Stimulated activated CD8-positive, alpha-beta memory T cell treated with anti-CD3 and anti-CD28 coated beads, Interleukin-12 subunit alpha, Interleukin-12 subunit beta, amount 100 ng/mL, for 24 hours (primary cell): ENCODE data around the gene LBHD2.

ENCODE experiments used
- DNase-seq: peaks from one replicate; pipeline ENCODE4 v3.0.0-alpha.2; 2020; ENCODE audit errors: extremely low read depth

The LBHD2 gene

DNA sequence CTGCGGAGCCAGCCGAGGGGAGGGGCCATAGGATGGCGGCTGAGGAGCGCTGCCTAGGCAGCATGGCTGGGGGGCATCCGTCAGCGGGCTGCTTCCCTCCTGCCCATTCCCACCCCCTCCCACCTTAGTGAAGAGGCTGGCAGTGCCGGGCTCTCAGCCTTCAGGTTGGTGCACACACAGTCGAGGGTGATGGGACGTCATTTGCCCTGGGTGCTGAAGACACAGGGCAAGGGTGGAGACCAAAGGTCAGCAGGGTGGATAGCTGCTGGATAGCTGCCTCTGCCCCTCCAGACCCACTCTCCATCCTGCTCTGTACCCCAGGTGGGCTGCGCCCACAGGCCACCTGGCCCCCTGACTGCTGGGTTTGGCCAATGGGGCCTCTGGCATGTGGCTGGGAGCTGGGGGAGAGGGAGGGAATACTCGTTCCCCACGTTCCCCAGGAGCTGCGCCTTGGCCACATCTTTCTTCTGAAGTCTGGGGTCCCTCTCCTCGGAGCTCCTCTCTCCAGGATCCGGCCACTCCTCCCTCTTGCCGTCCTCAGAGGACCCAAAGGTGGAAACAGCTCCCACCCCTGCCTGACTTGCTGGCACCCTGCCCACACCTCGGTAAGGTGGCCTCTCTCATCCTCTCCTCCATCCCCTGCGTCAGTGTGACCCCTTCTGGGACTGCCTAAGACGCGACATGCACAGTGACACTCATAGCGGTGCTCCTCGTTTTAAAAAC lies 15.5 kb upstream of the LBHD2 start:
- no peak for DNase-seq

GRCh38 chr14:103070263-103070885 lies 13.6 kb upstream of the LBHD2 start:
- no peak for DNase-seq

DNA sequence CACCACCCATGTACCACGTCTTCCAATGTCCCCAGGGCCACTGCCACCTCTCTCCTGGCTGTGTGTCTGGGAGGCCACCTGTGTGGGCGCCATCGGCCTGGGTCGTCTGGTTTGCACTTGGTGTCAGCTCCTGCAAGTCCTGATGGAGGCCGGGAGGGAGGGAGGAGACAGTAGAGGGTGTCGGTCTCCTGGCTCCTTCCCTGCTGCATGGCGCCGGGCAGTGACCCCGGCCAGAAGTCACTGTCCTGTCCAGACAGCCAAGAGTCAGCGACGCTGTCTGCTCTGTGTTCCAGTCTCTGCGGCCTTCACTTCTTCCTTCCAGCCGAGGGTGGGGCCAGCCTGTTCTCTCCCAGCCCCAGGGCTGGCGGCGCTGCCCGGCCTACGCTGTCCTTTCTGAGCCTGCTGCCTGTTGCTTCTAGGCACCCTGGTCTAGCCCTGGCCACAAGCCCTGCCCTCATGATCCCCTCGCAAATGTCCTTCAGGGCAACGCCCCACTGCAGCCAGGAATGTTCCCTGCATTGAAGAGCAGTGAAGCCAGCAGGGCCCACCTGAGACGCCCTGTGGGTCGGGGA lies 13.0 kb upstream of the LBHD2 start:
- no peak for DNase-seq

GRCh38 chr14:103071544-103072251 lies 12.3 kb upstream of the LBHD2 start:
- DNase-seq: no peak

- DNase-seq: no peak
Measured at GRCh38 chr14:103072595-103073366, 11.2 kb upstream of the LBHD2 start.

GRCh38 chr14:103073367-103073875 lies 10.6 kb upstream of the LBHD2 start:
- DNase-seq: no peak

- no peak for DNase-seq
Measured at GRCh38 chr14:103073876-103074728, 9.9 kb upstream of the LBHD2 start.

DNA sequence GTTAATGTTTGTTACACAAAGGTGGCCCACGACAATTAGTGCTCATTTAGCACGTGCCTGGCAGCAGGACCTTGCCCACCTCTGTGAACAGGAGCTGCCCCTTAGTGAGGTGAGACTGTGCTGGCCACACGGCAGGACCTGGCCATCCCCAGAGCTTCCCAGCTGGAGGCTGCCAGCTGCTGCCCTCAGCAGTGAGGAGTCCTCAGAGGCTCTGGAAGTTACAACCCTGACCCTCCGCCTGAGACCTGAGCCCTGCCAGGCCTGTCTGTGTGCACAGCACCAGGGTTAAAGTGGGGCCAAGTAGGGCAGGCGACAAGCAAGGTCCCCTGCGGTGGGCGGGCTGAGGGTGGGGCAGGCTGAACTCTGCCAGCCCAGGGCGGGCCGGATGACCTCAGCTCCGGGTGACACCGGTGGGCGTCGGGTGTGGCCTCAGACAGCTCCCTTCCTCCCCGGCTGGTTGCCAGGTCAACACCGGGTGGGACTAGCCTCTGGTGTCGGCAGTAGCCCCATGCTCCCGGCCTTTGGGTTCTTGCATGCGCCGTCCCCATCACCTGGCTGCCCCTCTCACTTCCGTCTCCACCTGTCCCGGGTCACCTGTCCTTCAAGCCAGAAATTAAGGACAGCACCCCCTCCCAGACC lies 9.2 kb upstream of the LBHD2 start:
- DNase-seq: no peak

- peak; percentile 33 for DNase-seq
Measured at GRCh38 chr14:103078420-103078749, 5.6 kb upstream of the LBHD2 start.

GRCh38 chr14:103078860-103079587 lies 5.0 kb upstream of the LBHD2 start:
- DNase-seq: no peak

DNA sequence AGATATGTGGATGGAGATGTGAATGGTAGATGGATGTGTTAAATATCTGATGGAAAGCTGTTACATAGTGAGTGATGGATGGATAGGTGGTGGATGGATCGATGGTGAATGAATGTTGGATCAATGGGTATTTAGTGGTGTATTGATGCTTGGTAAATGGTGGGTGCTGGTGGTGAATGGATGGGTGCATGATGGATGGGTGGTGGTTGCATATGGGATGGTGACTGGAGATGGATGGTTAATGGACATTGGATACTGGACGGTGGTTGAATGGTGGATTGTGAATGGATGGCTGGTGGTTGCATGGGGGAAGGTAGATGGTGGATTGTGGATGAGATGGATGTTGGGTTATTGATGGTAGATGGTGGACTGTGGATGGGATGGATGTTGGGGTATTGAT lies 2.1 kb upstream of the LBHD2 start:
- no peak for DNase-seq

GRCh38 chr14:103085106-103086091 lies 1.4 kb downstream of the LBHD2 start:
- DNase-seq: no peak

DNA sequence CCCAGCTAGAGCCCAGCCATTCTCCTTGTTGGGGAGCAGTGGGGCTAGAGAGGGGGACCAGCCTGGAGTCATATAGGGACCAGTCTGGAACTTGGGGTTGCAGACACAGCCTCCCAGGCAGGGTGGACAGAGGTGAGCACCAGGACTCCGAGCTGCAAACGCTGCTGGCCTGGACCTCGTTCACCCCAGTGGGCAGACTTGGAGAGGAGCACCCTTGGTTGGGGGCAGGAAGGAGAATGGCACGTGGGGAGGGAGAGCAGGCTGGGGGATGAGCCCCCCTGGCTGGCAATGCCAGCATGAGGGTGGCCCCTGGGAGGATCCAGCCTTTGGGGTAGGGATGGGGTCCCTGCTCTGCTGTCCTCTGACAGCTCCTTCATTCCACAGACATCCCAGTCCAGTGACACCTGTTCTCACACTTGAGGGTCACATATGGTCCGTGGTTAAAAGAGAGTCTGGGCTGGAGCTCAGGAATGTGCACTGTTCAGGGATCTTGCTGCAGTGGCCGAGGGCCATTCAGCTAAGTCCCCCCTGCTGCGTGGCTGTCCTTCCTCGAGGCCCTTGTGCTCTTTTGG lies 2.8 kb downstream of the LBHD2 start:
- DNase-seq: no peak

DNA sequence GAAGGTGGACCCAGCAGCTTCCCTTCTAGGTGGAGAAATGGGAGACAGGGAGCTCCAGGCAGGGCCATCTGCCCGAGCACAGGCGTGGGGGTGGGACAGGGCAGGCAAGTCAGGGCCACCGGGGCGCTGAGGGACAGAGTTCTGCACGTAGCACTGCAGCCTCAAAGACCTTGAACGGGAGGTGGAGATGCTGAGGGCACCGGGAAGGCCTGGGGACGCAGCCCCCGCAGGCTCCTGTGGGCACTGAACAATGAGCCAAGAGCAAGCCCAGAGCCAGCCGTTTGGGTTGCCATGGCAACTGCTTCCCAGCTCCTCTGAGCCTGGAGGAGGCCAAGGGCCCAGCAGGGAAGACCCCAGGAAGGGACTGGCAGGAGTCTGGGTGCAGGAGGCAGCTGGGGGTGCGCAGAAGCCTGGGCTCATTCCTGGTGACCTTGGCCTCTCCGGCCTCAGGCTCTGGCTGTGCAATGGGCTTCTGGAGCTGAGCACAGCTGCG lies 3.4 kb downstream of the LBHD2 start:
- DNase-seq: no peak

- no peak for DNase-seq
Measured at GRCh38 chr14:103088921-103089320, 4.9 kb downstream of the LBHD2 start.

DNA sequence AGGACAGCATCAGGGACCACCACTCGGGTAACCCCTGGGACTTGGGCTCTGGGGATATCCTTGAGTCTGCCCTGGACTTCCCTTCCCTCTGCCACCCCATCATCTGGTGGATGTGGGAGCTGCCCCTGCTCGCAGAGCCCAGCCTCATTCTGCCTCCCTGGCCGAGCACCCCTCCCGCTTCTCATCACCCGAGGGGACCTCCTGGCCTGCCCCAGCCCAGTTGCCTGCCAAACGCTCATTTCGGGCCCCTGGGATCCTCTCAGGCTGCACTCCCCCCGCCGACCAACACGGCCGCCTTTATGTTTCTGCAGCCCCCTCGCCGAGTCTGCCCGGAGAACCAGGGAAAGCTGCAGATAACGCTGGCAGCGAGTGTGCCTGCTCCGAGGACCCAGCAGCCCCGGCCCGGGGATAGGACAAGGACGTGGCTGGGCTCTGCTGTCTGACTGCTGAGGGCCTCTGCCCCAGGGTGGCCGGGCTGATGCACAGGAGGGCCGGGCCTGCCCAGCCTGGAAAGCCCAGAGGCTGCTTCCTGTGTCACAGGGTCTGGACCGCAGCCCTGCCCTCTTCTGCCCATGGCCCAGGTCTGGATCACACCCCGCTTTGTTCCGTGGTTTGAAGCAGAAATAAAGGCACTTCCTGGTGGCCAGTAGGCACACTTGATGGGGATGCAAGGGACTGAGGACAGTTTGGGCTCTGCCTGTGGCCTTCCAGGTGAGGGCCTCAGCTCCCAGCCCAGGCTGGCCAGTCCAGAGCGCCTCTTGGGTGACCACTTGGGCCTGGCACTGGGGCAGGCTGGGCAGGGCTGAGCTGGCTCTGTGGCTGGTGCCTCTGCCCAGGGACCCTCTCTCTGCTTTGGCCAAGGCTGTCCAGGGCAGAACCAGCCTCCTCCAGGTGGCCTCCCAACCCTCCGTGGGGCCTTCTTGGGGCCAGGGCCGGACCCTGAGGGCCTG lies 5.7 kb downstream of the LBHD2 start:
- DNase-seq: no peak
